DOHH2 (cell line): ENCODE measurements around the gene MYBPHL.

Experiments used
- H3F3A ChIP-seq: fragments of 200-600 bp; sonication (generic), shearing (Covaris generic); 2 replicates; pipeline ENCODE4 v1.6.0; 2016; ENCODE audit warnings: antibody characterized with exemption, mild to moderate bottlenecking; ENCODE audit not compliant: control insufficient read depth, insufficient read depth
- H3K27ac ChIP-seq: fragments of 200-600 bp; sonication (generic); 2 replicates; pipeline ENCODE4 v1.5.1; 2014; ENCODE audit warnings: low read depth, mild to moderate bottlenecking, low read length, moderate library complexity
- H3K27me3 ChIP-seq: fragments of 200-600 bp; sonication (generic); 2 replicates; pipeline ENCODE4 v1.6.1; 2014; ENCODE audit warnings: mild to moderate bottlenecking, low read length, mixed read lengths; ENCODE audit not compliant: control insufficient read depth
- H3K36me3 ChIP-seq: fragments of 200-600 bp; sonication (generic); 2 replicates; pipeline ENCODE4 v1.6.1; 2014; ENCODE audit warnings: mild to moderate bottlenecking, low read length, moderate library complexity, mixed read lengths; ENCODE audit not compliant: control insufficient read depth
- H3K4me1 ChIP-seq: fragments of 200-600 bp; sonication (generic); 2 replicates; pipeline ENCODE4 v1.6.1; 2014; ENCODE audit warnings: mild to moderate bottlenecking, low read length, mixed read lengths; ENCODE audit not compliant: control insufficient read depth
- H3K4me2 ChIP-seq: fragments of 200-600 bp; sonication (generic); 2 replicates; pipeline ENCODE4 v1.6.0; 2014; ENCODE audit warnings: mild to moderate bottlenecking, low read length, moderate library complexity
- H3K4me3 ChIP-seq: fragments of 200-600 bp; sonication (generic); 2 replicates; pipeline ENCODE4 v1.5.1; 2014; ENCODE audit warnings: mild to moderate bottlenecking, low read length, mixed read lengths
- H3K79me2 ChIP-seq: fragments of 200-600 bp; sonication (generic); 2 replicates; pipeline ENCODE4 v1.6.1; 2014; ENCODE audit warnings: mild to moderate bottlenecking, low read length, mixed read lengths; ENCODE audit not compliant: control insufficient read depth
- H3K9me2 ChIP-seq: fragments of 200-600 bp; sonication (generic); replicated peaks from 2 replicates; pipeline ENCODE4 v1.6.1; 2014; ENCODE audit warnings: mild to moderate bottlenecking, low read length, mixed read lengths; ENCODE audit not compliant: control insufficient read depth
- H3K9me3 ChIP-seq: fragments of 200-600 bp; sonication (generic); 2 replicates; pipeline ENCODE4 v1.6.1; 2014; ENCODE audit warnings: antibody characterized with exemption, low read length, mixed read lengths; ENCODE audit not compliant: control insufficient read depth, insufficient read depth
- H4K20me1 ChIP-seq: fragments of 200-600 bp; sonication (generic); 2 replicates; pipeline ENCODE4 v1.6.0; 2014; ENCODE audit warnings: low read depth, mild to moderate bottlenecking, antibody characterized with exemption, low read length, moderate library complexity; ENCODE audit not compliant: control insufficient read depth, insufficient read depth
- EZH2phosphoT487 ChIP-seq: fragments of 200-600 bp; sonication (generic); IDR thresholded peaks from 2 replicates; pipeline ENCODE4 v1.6.1; 2017; ENCODE audit warnings: borderline replicate concordance, mild to moderate bottlenecking, antibody characterized with exemption, low read length, moderate library complexity, mixed read lengths
- TF ChIP-seq, protein P1 (sequence below): fragments of 200-600 bp; sonication (generic); IDR thresholded peaks from one replicate; pipeline ENCODE4 v1.5.1; 2014; ENCODE audit warnings: antibody characterized with exemption, mild to moderate bottlenecking, low read depth, low read length; ENCODE audit not compliant: poor library complexity, severe bottlenecking

MYBPHL gene

GRCh38 chr1:109251277-109252166 lies 55.3 kb downstream of the MYBPHL start:
- Histone ChIP-seq H3K4me2 (no peak overlapping the region), H3K27ac (no peak overlapping the region), H3K4me1 (peaks cover 28% of the 10 kb centered on the region), H3K36me3 (no peaks in the 10 kb centered on the region), H4K20me1 (no peaks in the 10 kb centered on the region), H3K9me2 (no peaks in the 10 kb centered on the region), H3F3A (no peaks in the 10 kb centered on the region), H3K79me2 (no peaks in the 10 kb centered on the region), H3K9me3 (no peaks in the 10 kb centered on the region), H3K4me3 (no peak overlapping the region), H3K27me3 (peaks cover 15% of the 10 kb centered on the region)
- TF ChIP-seq, protein P1, sequence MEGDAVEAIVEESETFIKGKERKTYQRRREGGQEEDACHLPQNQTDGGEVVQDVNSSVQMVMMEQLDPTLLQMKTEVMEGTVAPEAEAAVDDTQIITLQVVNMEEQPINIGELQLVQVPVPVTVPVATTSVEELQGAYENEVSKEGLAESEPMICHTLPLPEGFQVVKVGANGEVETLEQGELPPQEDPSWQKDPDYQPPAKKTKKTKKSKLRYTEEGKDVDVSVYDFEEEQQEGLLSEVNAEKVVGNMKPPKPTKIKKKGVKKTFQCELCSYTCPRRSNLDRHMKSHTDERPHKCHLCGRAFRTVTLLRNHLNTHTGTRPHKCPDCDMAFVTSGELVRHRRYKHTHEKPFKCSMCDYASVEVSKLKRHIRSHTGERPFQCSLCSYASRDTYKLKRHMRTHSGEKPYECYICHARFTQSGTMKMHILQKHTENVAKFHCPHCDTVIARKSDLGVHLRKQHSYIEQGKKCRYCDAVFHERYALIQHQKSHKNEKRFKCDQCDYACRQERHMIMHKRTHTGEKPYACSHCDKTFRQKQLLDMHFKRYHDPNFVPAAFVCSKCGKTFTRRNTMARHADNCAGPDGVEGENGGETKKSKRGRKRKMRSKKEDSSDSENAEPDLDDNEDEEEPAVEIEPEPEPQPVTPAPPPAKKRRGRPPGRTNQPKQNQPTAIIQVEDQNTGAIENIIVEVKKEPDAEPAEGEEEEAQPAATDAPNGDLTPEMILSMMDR = no peak
- TF ChIP-seq EZH2phosphoT487 = no peak

DNA sequence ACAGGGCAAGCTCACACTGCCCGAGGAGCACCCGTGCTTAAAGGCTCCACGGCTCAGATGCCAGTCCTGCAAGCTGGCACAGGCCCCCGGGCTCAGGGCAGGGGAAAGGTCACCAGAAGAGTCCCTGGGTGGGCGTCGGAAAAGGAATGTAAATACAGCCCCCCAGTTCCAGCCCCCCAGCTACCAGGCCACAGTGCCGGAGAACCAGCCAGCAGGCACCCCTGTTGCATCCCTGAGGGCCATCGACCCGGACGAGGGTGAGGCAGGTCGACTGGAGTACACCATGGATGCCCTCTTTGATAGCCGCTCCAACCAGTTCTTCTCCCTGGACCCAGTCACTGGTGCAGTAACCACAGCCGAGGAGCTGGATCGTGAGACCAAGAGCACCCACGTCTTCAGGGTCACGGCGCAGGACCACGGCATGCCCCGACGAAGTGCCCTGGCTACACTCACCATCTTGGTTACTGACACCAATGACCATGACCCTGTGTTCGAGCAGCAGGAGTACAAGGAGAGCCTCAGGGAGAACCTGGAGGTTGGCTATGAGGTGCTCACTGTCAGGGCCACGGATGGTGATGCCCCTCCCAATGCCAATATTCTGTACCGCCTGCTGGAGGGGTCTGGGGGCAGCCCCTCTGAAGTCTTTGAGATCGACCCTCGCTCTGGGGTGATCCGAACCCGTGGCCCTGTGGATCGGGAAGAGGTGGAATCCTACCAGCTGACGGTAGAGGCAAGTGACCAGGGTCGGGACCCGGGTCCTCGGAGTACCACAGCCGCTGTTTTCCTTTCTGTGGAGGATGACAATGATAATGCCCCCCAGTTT lies 56.1 kb downstream of the MYBPHL start:
- Histone ChIP-seq H3K9me2 (no peaks in the 10 kb centered on the region), H4K20me1 (no peaks in the 10 kb centered on the region), H3K27me3 (peaks cover 18% of the 10 kb centered on the region), H3K27ac (no peak overlapping the region), H3K9me3 (no peaks in the 10 kb centered on the region), H3K4me2 (peak overlapping the region; percentile 63), H3K36me3 (no peaks in the 10 kb centered on the region), H3F3A (no peaks in the 10 kb centered on the region), H3K4me3 (peak overlapping the region; percentile 62), H3K4me1 (peaks cover 28% of the 10 kb centered on the region), H3K79me2 (no peaks in the 10 kb centered on the region)
- TF ChIP-seq, protein P1 = no peak
- TF ChIP-seq EZH2phosphoT487 = no peak

DNA sequence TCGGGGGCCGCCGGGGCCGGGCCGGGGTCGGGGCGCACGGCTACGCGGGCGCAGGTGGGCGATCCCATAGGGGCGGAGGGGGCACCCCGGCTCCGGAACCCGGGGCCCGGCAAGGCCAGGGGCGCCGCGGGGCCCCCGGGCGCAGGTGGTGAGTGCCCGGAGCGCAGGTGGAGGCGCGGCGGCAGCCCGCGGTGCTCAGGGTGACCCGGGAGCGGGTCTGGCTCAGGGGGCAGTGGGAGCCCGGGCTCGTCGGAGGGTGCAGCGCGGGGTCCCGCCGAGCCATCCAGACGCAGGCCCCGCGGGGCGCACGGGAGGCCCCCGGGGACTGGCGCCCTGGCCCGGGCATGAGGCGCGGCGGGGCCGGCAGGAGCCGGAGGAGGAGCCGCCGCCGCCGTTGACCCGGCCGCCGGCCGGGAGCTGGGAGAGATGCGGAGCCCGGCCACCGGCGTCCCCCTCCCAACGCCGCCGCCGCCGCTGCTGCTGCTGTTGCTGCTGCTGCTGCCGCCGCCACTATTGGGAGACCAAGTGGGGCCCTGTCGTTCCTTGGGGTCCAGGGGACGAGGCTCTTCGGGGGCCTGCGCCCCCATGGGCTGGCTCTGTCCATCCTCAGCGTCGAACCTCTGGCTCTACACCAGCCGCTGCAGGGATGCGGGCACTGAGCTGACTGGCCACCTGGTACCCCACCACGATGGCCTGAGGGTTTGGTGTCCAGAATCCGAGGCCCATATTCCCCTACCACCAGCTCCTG lies 57.0 kb downstream of the MYBPHL start:
- Histone ChIP-seq H3K9me3 (no peaks in the 10 kb centered on the region), H3K4me3 (peak overlapping the region; percentile 62), H3K9me2 (no peaks in the 10 kb centered on the region), H3K36me3 (no peaks in the 10 kb centered on the region), H3K4me2 (peak overlapping the region; percentile 63), H3K79me2 (no peaks in the 10 kb centered on the region), H4K20me1 (no peaks in the 10 kb centered on the region), H3F3A (no peaks in the 10 kb centered on the region), H3K27me3 (peaks cover 18% of the 10 kb centered on the region), H3K27ac (no peak overlapping the region), H3K4me1 (peaks cover 28% of the 10 kb centered on the region)
- TF ChIP-seq, protein P1 = no peak
